Upper lobe of right lung (tissue), 1 donor: ENCODE results near the gene PRC1. TPM values are rescaled to one million over a fixed set of nuclear protein-coding genes. Genes with fewer than 3 reads are reported as not detected.
A peak's percentile ranks its signal among the peaks of the same experiment; 100 is the strongest.

Experiments used
- ATAC-seq: fragments of 200-7000 bp; cut with Tn5 transposase; one replicate; pipeline ENCODE4 v1.9.1; 2020; ENCODE audit warnings: mild to moderate bottlenecking, moderate library complexity
- DNase-seq: peaks from one replicate; pipeline ENCODE4 v3.0.0-alpha.2; 2020
- H3K27ac ChIP-seq: fragments of 200-600 bp; one replicate; pipeline ENCODE4 v1.8.0; 2022
- H3K27me3 ChIP-seq: fragments of 200-600 bp; one replicate; pipeline ENCODE4 v1.8.0; 2022; ENCODE audit warnings: mild to moderate bottlenecking
- H3K36me3 ChIP-seq: fragments of 200-600 bp; one replicate; pipeline ENCODE4 v1.8.0; 2022
- H3K4me1 ChIP-seq: fragments of 200-600 bp; one replicate; pipeline ENCODE4 v1.8.0; 2022
- H3K4me3 ChIP-seq: fragments of 200-600 bp; one replicate; pipeline ENCODE4 v1.8.0; 2022; ENCODE audit warnings: mild to moderate bottlenecking
- H3K9me3 ChIP-seq: fragments of 200-600 bp; one replicate; pipeline ENCODE4 v1.8.0; 2022
- CTCF ChIP-seq: fragments of 200-600 bp; IDR thresholded peaks from one replicate; pipeline ENCODE4 v1.8.0; 2022; ENCODE audit warnings: antibody characterized with exemption
- intact Hi-C: fragments of 100-400 bp; cut with DNase I; formaldehyde crosslinking; loops from one replicate; pipeline ENCODE4 v1.11.0; 2022
- total RNA-seq: library from RNA; stranded (reverse); fragmentation: NEBNext Ultra II Directional; extraction: Animal tissue kit (Norgen Biotek cat#: 25700); gene quantifications from one replicate; pipeline ENCODE4 v1.2.1, GENCODE V29; 2021
- donor health status: DM: no; HTN: yes; CAD: no; lungs with severe emphysema.

Gene PRC1
- total RNA-seq, 1 donor from 2014 or later, result 4.6 TPM

- ATAC-seq (peak; percentile 67), DNase-seq (peak; percentile 92)
- Histone ChIP-seq H3K4me3 (peak overlapping the region; percentile 85), H3K27ac (peak overlapping the region; percentile 71), H3K27me3 (no peaks in the 10 kb centered on the region), H3K9me3 (no peaks in the 10 kb centered on the region), H3K4me1 (peaks cover 49% of the 10 kb centered on the region), H3K36me3 (peaks cover 19% of the 10 kb centered on the region)
- TF ChIP-seq CTCF, result peak; percentile 89
- intact Hi-C loops, result no loop called here
Measured at GRCh38 chr15:90934256-90934948, 59.9 kb downstream of the PRC1 start.

- ATAC-seq, result no peak
- intact Hi-C loops, result no loop called here
- Histone ChIP-seq H3K4me1 (peaks cover 54% of the 10 kb centered on the region), H3K27me3 (no peaks in the 10 kb centered on the region), H3K9me3 (no peaks in the 10 kb centered on the region), H3K4me3 (no peak overlapping the region), H3K27ac (no peak overlapping the region), H3K36me3 (peaks cover 11% of the 10 kb centered on the region)
- no peak for DNase-seq
- no peak for TF ChIP-seq CTCF
Measured at GRCh38 chr15:90933301-90933700, 61.0 kb downstream of the PRC1 start.

GRCh38 chr15:90932660-90932991, 61.7 kb downstream of the PRC1 start:
- ATAC-seq, result no peak
- intact Hi-C loops, result no loop called here
- H3K4me3 ChIP-seq, result peak overlapping the region; percentile 83
- H3K36me3 ChIP-seq, result peaks cover 5% of the 10 kb centered on the region
- DNase-seq, result no peak
- TF ChIP-seq CTCF, result no peak
- H3K27me3 ChIP-seq, result no peaks in the 10 kb centered on the region
- peak overlapping the region; percentile 97 for H3K27ac ChIP-seq
- no peaks in the 10 kb centered on the region for H3K9me3 ChIP-seq
- H3K4me1 ChIP-seq, result peaks cover 54% of the 10 kb centered on the region

- Histone ChIP-seq H3K4me3 (peak within 1 kb of the TSS; percentile 83), H3K36me3 (no peaks in the 10 kb centered on the region), H3K4me1 (peaks cover 54% of the 10 kb centered on the region), H3K9me3 (no peaks in the 10 kb centered on the region), H3K27me3 (no peaks in the 10 kb centered on the region), H3K27ac (peak within 1 kb of the TSS; percentile 97)
- ATAC-seq (peak; percentile 77), DNase-seq (peak; percentile 96)
- intact Hi-C loops, result no loop called here
- TF ChIP-seq CTCF, result peak; percentile 99
Measured at GRCh38 chr15:90931828-90932659, 62.3 kb downstream of the PRC1 start, which contains the start of gene HDDC3. HDDC3 (minus strand) TSS chr15:90932549; CDS start chr15:90932540, 9 bp downstream.

- no peaks in the 10 kb centered on the region for H3K36me3 ChIP-seq
- peaks cover 49% of the 10 kb centered on the region for H3K4me1 ChIP-seq
- no peak for DNase-seq
- H3K9me3 ChIP-seq, result no peaks in the 10 kb centered on the region
- ATAC-seq, result no peak
- peak overlapping the region; percentile 83 for H3K4me3 ChIP-seq
- peak overlapping the region; percentile 97 for H3K27ac ChIP-seq
- no peak for TF ChIP-seq CTCF
- intact Hi-C loops, result no loop called here
- H3K27me3 ChIP-seq, result no peaks in the 10 kb centered on the region
Measured at GRCh38 chr15:90931575-90931827, 62.8 kb downstream of the PRC1 start.
